K562 (cell line): ENCODE data around the gene EFS. TPM values are rescaled to one million over a fixed set of nuclear protein-coding genes. Genes with fewer than 3 reads are reported as not detected.

Experiments
- ETV1 ChIP-seq: fragments of 450-650 bp; conservative IDR thresholded peaks from 2 replicates; pipeline ENCODE4 v1.6.1; 2016; ENCODE audit warnings: missing genetic modification characterization, control low read depth, low read depth, missing compliant biosample characterization
- KAT7 ChIP-seq: sonication (generic); formaldehyde crosslinking; IDR thresholded peaks from 2 replicates; pipeline ENCODE4 v1.8.0; 2022; ENCODE audit warnings: missing genetic modification reagents, mild to moderate bottlenecking, borderline replicate concordance
- KAT8 ChIP-seq: fragments of 450-650 bp; IDR thresholded peaks from 2 replicates; pipeline ENCODE4 v1.6.1; 2016; ENCODE audit warnings: low read depth, mild to moderate bottlenecking
- MAFF ChIP-seq: IDR thresholded peaks from 2 replicates; pipeline ENCODE4 v1.6.1; 2012; ENCODE audit warnings: low read length, improper control_type of control experiment
- MIER1 ChIP-seq: fragments of 450-650 bp; IDR thresholded peaks from 2 replicates; pipeline ENCODE4 v1.6.1; 2016; ENCODE audit warnings: antibody characterized with exemption, mild to moderate bottlenecking, low read depth
- MXI1 ChIP-seq: IDR thresholded peaks from 2 replicates; pipeline ENCODE4 v1.6.1; 2011; ENCODE audit warnings: low read depth, mild to moderate bottlenecking, improper control_type of control experiment, low read length
- OTX1 ChIP-seq: fragments of 450-650 bp; formaldehyde crosslinking; IDR thresholded peaks from 2 replicates; pipeline ENCODE4 v1.4.0; 2022; ENCODE audit warnings: mild to moderate bottlenecking
- SAFB ChIP-seq: fragments of 200-400 bp; formaldehyde crosslinking; IDR thresholded peaks from 2 replicates; pipeline ENCODE4 v1.6.1; 2017; ENCODE audit warnings: low read depth, low read length, borderline replicate concordance
- SIRT6 ChIP-seq: IDR thresholded peaks from one replicate; pipeline ENCODE4 v1.6.1; 2012; ENCODE audit warnings: low read depth, mild to moderate bottlenecking, control low read depth, inconsistent platforms, low read length, moderate library complexity
- SRSF7 ChIP-seq: fragments of 200-400 bp; formaldehyde crosslinking; optimal IDR thresholded peaks from 2 replicates; pipeline ENCODE3; 2017; ENCODE audit warnings: mild to moderate bottlenecking, low read depth, low read length
- YBX1 ChIP-seq: fragments of 450-650 bp; IDR thresholded peaks from 2 replicates; pipeline ENCODE4 v1.7.1; 2016; ENCODE audit warnings: mild to moderate bottlenecking
- ZEB2 ChIP-seq: fragments of 450-650 bp; IDR thresholded peaks from 2 replicates; pipeline ENCODE4 v1.6.1; 2016
- ZNF696 ChIP-seq: fragments of 250-450 bp; sonication (Bioruptor Pico); conservative IDR thresholded peaks from 2 replicates; pipeline ENCODE4 v1.4.0; 2020; ENCODE audit warnings: mild to moderate bottlenecking, moderate library complexity
- ZNF717 ChIP-seq: fragments of 250-450 bp; sonication (Bioruptor Pico); IDR thresholded peaks from 2 replicates; pipeline ENCODE4 v1.5.0; 2021
- polyA plus RNA-seq, 8 experiments: library from polyadenylated mRNA; depleted of rRNA in 4 of 8; stranded (reverse) in 5 of 8; unstranded in 3 of 8; fragments of >200 nt; fragmentation: Nextera tagmentation in 2 of 8; fragmentation: Illumina TruSeq in 1 of 8; extraction: Ambion mirVana in 2 of 8; extraction: Trizol in 1 of 8; gene quantifications; 2 replicates each; pipeline versions ENCODE4 v1.2.1 to v1.2.3, GENCODE V29; 2011 to 2014; ENCODE audit warnings: inconsistent platforms in 1 of 8, missing spikeins in 1 of 8
- total RNA-seq, 7 experiments: library from RNA; depleted of rRNA in 6 of 7; stranded (reverse); fragments of >200 nt in 6 of 7; fragmentation: Illumina TruSeq in 2 of 7; extraction: Trizol in 2 of 7; gene quantifications; 2 replicates each; pipeline versions ENCODE4 v1.2.1 to v1.2.3, GENCODE V29; 2011 to 2021; ENCODE audit warnings: low replicate concordance in 1 of 7
- TF ChIP-seq, protein P1 (sequence below): fragments of 200-600 bp; sonication (generic); IDR thresholded peaks from one replicate; pipeline ENCODE4 v1.6.1; 2012; ENCODE audit warnings: mild to moderate bottlenecking, low read depth, low read length, inconsistent platforms
- TF ChIP-seq, protein P2 (sequence below): fragments of 250-450 bp; sonication (Bioruptor Pico); IDR thresholded peaks from 2 replicates; pipeline ENCODE4 v1.9.0; 2021; ENCODE audit warnings: mild to moderate bottlenecking, inconsistent platforms

EFS gene
- total and polyA plus RNA-seq, 9 of the 15 experiments (the other 6 are each of a cell fraction or from before 2014, with no cell fraction given): 0.01 to 0.03 TPM; not detected in 7

DNA sequence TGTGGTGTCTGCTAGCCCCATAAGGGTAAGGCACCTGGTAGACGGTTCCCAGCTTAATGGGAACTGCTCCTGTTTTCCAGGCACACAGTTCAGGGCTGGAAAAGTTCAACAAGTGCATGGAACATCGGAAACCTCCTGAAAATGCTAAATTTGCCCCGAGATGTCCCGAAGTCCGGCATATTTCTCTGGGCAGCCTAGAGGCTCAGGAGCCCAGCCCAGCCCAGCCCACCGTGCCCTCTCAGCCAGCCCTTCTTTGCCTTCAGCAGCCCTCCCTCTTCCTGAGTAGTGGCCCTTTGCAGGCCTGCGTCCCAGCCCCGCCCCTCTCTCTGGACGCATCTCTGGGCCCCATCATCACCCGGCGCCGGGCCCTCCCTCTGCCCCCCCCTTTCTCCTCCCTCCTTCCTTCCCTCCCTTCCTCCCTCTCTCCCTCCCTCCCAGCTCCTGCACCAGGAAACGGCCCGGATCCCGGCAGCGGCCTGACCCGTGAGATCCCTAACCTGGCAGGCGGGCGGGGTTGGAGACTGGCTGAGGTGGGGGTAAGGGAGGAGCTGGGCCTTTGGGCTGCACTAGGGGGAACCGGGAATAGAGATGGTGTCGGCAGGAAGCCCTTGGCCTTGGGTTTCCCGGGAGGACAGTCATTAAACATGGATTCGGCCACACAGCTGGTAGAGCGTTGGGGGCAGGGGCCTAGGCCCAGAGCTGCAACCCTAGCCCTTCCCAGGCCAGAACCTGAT is 58.4 kb downstream of the EFS start, which contains the start of gene BCL2L2 (continued):
- TF ChIP-seq, protein P1, sequence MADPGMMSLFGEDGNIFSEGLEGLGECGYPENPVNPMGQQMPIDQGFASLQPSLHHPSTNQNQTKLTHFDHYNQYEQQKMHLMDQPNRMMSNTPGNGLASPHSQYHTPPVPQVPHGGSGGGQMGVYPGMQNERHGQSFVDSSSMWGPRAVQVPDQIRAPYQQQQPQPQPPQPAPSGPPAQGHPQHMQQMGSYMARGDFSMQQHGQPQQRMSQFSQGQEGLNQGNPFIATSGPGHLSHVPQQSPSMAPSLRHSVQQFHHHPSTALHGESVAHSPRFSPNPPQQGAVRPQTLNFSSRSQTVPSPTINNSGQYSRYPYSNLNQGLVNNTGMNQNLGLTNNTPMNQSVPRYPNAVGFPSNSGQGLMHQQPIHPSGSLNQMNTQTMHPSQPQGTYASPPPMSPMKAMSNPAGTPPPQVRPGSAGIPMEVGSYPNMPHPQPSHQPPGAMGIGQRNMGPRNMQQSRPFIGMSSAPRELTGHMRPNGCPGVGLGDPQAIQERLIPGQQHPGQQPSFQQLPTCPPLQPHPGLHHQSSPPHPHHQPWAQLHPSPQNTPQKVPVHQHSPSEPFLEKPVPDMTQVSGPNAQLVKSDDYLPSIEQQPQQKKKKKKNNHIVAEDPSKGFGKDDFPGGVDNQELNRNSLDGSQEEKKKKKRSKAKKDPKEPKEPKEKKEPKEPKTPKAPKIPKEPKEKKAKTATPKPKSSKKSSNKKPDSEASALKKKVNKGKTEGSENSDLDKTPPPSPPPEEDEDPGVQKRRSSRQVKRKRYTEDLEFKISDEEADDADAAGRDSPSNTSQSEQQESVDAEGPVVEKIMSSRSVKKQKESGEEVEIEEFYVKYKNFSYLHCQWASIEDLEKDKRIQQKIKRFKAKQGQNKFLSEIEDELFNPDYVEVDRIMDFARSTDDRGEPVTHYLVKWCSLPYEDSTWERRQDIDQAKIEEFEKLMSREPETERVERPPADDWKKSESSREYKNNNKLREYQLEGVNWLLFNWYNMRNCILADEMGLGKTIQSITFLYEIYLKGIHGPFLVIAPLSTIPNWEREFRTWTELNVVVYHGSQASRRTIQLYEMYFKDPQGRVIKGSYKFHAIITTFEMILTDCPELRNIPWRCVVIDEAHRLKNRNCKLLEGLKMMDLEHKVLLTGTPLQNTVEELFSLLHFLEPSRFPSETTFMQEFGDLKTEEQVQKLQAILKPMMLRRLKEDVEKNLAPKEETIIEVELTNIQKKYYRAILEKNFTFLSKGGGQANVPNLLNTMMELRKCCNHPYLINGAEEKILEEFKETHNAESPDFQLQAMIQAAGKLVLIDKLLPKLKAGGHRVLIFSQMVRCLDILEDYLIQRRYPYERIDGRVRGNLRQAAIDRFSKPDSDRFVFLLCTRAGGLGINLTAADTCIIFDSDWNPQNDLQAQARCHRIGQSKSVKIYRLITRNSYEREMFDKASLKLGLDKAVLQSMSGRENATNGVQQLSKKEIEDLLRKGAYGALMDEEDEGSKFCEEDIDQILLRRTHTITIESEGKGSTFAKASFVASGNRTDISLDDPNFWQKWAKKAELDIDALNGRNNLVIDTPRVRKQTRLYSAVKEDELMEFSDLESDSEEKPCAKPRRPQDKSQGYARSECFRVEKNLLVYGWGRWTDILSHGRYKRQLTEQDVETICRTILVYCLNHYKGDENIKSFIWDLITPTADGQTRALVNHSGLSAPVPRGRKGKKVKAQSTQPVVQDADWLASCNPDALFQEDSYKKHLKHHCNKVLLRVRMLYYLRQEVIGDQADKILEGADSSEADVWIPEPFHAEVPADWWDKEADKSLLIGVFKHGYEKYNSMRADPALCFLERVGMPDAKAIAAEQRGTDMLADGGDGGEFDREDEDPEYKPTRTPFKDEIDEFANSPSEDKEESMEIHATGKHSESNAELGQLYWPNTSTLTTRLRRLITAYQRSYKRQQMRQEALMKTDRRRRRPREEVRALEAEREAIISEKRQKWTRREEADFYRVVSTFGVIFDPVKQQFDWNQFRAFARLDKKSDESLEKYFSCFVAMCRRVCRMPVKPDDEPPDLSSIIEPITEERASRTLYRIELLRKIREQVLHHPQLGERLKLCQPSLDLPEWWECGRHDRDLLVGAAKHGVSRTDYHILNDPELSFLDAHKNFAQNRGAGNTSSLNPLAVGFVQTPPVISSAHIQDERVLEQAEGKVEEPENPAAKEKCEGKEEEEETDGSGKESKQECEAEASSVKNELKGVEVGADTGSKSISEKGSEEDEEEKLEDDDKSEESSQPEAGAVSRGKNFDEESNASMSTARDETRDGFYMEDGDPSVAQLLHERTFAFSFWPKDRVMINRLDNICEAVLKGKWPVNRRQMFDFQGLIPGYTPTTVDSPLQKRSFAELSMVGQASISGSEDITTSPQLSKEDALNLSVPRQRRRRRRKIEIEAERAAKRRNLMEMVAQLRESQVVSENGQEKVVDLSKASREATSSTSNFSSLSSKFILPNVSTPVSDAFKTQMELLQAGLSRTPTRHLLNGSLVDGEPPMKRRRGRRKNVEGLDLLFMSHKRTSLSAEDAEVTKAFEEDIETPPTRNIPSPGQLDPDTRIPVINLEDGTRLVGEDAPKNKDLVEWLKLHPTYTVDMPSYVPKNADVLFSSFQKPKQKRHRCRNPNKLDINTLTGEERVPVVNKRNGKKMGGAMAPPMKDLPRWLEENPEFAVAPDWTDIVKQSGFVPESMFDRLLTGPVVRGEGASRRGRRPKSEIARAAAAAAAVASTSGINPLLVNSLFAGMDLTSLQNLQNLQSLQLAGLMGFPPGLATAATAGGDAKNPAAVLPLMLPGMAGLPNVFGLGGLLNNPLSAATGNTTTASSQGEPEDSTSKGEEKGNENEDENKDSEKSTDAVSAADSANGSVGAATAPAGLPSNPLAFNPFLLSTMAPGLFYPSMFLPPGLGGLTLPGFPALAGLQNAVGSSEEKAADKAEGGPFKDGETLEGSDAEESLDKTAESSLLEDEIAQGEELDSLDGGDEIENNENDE: no peak
- TF ChIP-seq SAFB: no peak
- no peak for TF ChIP-seq SRSF7
- TF ChIP-seq, protein P2, sequence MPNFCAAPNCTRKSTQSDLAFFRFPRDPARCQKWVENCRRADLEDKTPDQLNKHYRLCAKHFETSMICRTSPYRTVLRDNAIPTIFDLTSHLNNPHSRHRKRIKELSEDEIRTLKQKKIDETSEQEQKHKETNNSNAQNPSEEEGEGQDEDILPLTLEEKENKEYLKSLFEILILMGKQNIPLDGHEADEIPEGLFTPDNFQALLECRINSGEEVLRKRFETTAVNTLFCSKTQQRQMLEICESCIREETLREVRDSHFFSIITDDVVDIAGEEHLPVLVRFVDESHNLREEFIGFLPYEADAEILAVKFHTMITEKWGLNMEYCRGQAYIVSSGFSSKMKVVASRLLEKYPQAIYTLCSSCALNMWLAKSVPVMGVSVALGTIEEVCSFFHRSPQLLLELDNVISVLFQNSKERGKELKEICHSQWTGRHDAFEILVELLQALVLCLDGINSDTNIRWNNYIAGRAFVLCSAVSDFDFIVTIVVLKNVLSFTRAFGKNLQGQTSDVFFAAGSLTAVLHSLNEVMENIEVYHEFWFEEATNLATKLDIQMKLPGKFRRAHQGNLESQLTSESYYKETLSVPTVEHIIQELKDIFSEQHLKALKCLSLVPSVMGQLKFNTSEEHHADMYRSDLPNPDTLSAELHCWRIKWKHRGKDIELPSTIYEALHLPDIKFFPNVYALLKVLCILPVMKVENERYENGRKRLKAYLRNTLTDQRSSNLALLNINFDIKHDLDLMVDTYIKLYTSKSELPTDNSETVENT: peak; percentile 58; the same call in 1 of the 2 replicates
- TF ChIP-seq ZNF696 (CRISPR knock-in tag): no peak
- no peak for TF ChIP-seq MIER1
- TF ChIP-seq YBX1: no peak
- TF ChIP-seq KAT7 (CRISPR knock-in tag): peak; percentile 66; the same call in 1 of the 2 replicates
- TF ChIP-seq OTX1 (CRISPR knock-in tag): no peak
- peak; percentile 53; the same call in 1 of the 2 replicates for TF ChIP-seq MXI1
- no peak for TF ChIP-seq ZEB2
- TF ChIP-seq MAFF: no peak
- no peak for TF ChIP-seq KAT8
- no peak for TF ChIP-seq ZNF717 (CRISPR knock-in tag)
- TF ChIP-seq SIRT6: no peak
- peak; percentile 83 for TF ChIP-seq ETV1 (tag)
